ENCODE measurements around the gene ADH1B.
"Not testable (repeated sequence)": the region's sequence is repeated elsewhere in the genome, so short reads cannot be mapped to it uniquely, and the experiment has no call there.

Gene ADH1B

GRCh38 chr4:99352602-99353537 is 31.7 kb upstream of the ADH1B start, which contains the start of gene ADH1C:
Gene ADH1C (minus strand): TSS chr4:99352746. CDS start chr4:99352675, 71 bp downstream.
- ChIA-PET POLR2A (no interaction called here), CTCF (no interaction called here)
- no peak for TF ChIP-seq L3MBTL2 (conservative IDR thresholded peaks at IDR 0.05)
- DNase-seq (ENCODE audit: extremely low spot score): no peak

GRCh38 chr4:99351487-99351886 is 30.3 kb upstream of the ADH1B start:
- TF ChIP-seq ZNF384 (IDR thresholded peaks at IDR 0.05) (no peak), HDGF (IDR thresholded peaks at IDR 0.05; ENCODE audit: borderline replicate concordance) (no peak), ELF4 (IDR thresholded peaks at IDR 0.05) (no peak), SUZ12 (IDR thresholded peaks at IDR 0.05) (no peak), TARDBP (IDR thresholded peaks at IDR 0.05) (no peak), PKNOX1 (IDR thresholded peaks at IDR 0.05) (no peak), SP1 (IDR thresholded peaks at IDR 0.05) (no peak), CTBP1 (IDR thresholded peaks at IDR 0.05; ENCODE audit: borderline replicate concordance) (no peak), FOXM1 (IDR thresholded peaks at IDR 0.05; ENCODE audit: borderline replicate concordance) (no peak), ARNT (IDR thresholded peaks at IDR 0.05) (no peak), NFRKB (IDR thresholded peaks at IDR 0.05) (no peak)
- POLR2A ChIA-PET: no interaction called here
- no peak for DNase-seq (ENCODE audit: extremely low spot score)
- CTCF ChIA-PET: no interaction called here

GRCh38 chr4:99349338-99349737 is 28.1 kb upstream of the ADH1B start:
- POLR2A ChIA-PET: no interaction called here
- TF ChIP-seq FOXM1 (IDR thresholded peaks at IDR 0.05; ENCODE audit: borderline replicate concordance) (no peak), SUZ12 (IDR thresholded peaks at IDR 0.05) (no peak), ARNT (IDR thresholded peaks at IDR 0.05) (no peak), FOXA1 (IDR thresholded peaks at IDR 0.05) (no peak), CTBP1 (IDR thresholded peaks at IDR 0.05; ENCODE audit: borderline replicate concordance) (no peak), L3MBTL2 (conservative IDR thresholded peaks at IDR 0.05) (no peak), PKNOX1 (IDR thresholded peaks at IDR 0.05) (no peak), ELF4 (IDR thresholded peaks at IDR 0.05) (no peak), HDGF (IDR thresholded peaks at IDR 0.05; ENCODE audit: borderline replicate concordance) (no peak), ZNF384 (IDR thresholded peaks at IDR 0.05) (no peak), FOXK2 (IDR thresholded peaks at IDR 0.05) (no peak), LEF1 (IDR thresholded peaks at IDR 0.05; ENCODE audit: borderline replicate concordance) (no peak), BHLHE40 (IDR thresholded peaks at IDR 0.05; ENCODE audit: borderline replicate concordance) (no peak), SP1 (IDR thresholded peaks at IDR 0.05) (no peak), TARDBP (IDR thresholded peaks at IDR 0.05) (no peak), NFRKB (IDR thresholded peaks at IDR 0.05) (no peak)
- DNase-seq (ENCODE audit: extremely low spot score): no peak
- CTCF ChIA-PET: no interaction called here

GRCh38 chr4:99342624-99343023 is 21.4 kb upstream of the ADH1B start:
- DNase-seq (ENCODE audit: extremely low spot score); POLR2A ChIA-PET; CTCF ChIA-PET: not testable (repeated sequence)

GRCh38 chr4:99341426-99341825 is 20.2 kb upstream of the ADH1B start:
- no peak for TF ChIP-seq ARNT (IDR thresholded peaks at IDR 0.05)
- TF ChIP-seq NFRKB (IDR thresholded peaks at IDR 0.05): no peak
- no peak for TF ChIP-seq L3MBTL2 (conservative IDR thresholded peaks at IDR 0.05)
- no peak for TF ChIP-seq ELF4 (IDR thresholded peaks at IDR 0.05)
- no peak for TF ChIP-seq FOXA1 (IDR thresholded peaks at IDR 0.05)
- TF ChIP-seq SUZ12 (IDR thresholded peaks at IDR 0.05): no peak
- TF ChIP-seq ZNF384 (IDR thresholded peaks at IDR 0.05): no peak
- POLR2A ChIA-PET: no interaction called here
- CTCF ChIA-PET: no interaction called here
- no peak for DNase-seq (ENCODE audit: extremely low spot score)

- TF ChIP-seq FOXM1 (IDR thresholded peaks at IDR 0.05; ENCODE audit: borderline replicate concordance) (no peak), L3MBTL2 (conservative IDR thresholded peaks at IDR 0.05) (no peak), HDGF (IDR thresholded peaks at IDR 0.05; ENCODE audit: borderline replicate concordance) (no peak), LEF1 (IDR thresholded peaks at IDR 0.05; ENCODE audit: borderline replicate concordance) (no peak), ARNT (IDR thresholded peaks at IDR 0.05) (no peak), ZNF384 (IDR thresholded peaks at IDR 0.05) (no peak), CTBP1 (IDR thresholded peaks at IDR 0.05; ENCODE audit: borderline replicate concordance) (no peak), FOXK2 (IDR thresholded peaks at IDR 0.05) (no peak), ELF4 (IDR thresholded peaks at IDR 0.05) (no peak), BHLHE40 (IDR thresholded peaks at IDR 0.05; ENCODE audit: borderline replicate concordance) (no peak), FOXA1 (IDR thresholded peaks at IDR 0.05) (no peak), SP1 (IDR thresholded peaks at IDR 0.05) (no peak), PKNOX1 (IDR thresholded peaks at IDR 0.05) (no peak), SUZ12 (IDR thresholded peaks at IDR 0.05) (no peak), NFRKB (IDR thresholded peaks at IDR 0.05) (no peak), TARDBP (IDR thresholded peaks at IDR 0.05) (no peak)
- ChIA-PET POLR2A (no interaction called here), CTCF (no interaction called here)
- DNase-seq (ENCODE audit: extremely low spot score): no peak
These were observed 18.0 kb upstream of the ADH1B start for GRCh38 chr4:99339172-99339571.

All from HEK293T (cell line).